ENCODE data around the gene PSAPL1.
"Not testable (repeated sequence)": the region's sequence is repeated elsewhere in the genome, so short reads cannot be mapped to it uniquely, and the experiment has no call there.

The PSAPL1 gene

GRCh38 chr4:7460566-7460965 lies 25.8 kb upstream of the PSAPL1 start:
- DNase-seq (ENCODE audit: low read depth) = peak; percentile 7
- H3K4me3 ChIP-seq (ENCODE audit: low read length) = no peak overlapping the region
- no peak for TF ChIP-seq CTCF (conservative IDR thresholded peaks at IDR 0.05; ENCODE audit: low read length)

DNA sequence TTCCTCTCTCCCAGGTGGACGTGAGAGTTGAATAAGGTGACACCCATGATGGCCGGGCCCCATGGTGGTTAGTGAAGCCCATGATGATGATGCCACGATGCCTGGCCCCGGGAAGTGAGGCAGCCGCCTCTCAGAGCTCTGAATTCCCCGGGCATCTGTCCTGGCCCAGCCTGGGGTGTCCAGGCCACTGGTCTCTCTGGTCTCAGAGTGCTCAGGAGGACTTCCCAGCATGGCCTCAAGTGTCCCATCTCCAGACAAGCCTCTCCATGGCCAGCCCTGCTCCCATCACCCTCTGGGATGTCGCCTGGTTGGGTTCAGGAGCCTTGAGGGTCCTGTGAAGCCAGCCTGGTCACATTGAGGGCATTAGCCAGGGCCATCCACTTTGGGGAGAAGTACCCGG lies 24.7 kb upstream of the PSAPL1 start:
- no peak for DNase-seq (ENCODE audit: low read depth)
- no peak overlapping the region for H3K4me3 ChIP-seq (ENCODE audit: low read length)
- TF ChIP-seq CTCF (conservative IDR thresholded peaks at IDR 0.05; ENCODE audit: low read length) = no peak

- no peak overlapping the region for H3K4me3 ChIP-seq (ENCODE audit: low read length)
- no peak for DNase-seq (ENCODE audit: low read depth)
- TF ChIP-seq CTCF (conservative IDR thresholded peaks at IDR 0.05; ENCODE audit: low read length) = no peak
These were observed 23.7 kb upstream of the PSAPL1 start for GRCh38 chr4:7458477-7458876.

DNA sequence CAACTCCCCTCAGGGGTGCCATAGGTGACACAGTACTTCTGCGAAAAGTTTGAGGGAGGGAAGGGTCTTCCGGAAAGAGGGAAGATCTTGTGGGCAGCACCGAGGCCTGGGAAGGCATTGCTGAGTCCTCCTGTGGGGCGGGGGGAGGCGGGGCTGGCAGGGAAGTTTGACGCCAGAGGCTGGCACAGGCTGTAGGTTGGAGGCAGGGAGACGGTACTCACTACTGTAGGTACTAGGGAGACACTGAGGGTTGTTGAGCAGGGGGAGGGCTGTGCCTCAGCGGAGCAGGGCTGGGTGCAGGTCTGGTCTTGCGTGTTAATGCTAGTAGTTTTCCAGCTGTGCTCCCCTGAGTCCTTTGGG lies 23.3 kb upstream of the PSAPL1 start:
- no peak for TF ChIP-seq CTCF (conservative IDR thresholded peaks at IDR 0.05; ENCODE audit: low read length)
- no peak for DNase-seq (ENCODE audit: low read depth)

GRCh38 chr4:7457201-7458065 lies 22.7 kb upstream of the PSAPL1 start:
- no peak for TF ChIP-seq CTCF (conservative IDR thresholded peaks at IDR 0.05; ENCODE audit: low read length)
- no peak for DNase-seq (ENCODE audit: low read depth)

More for the DNA sequence above, 23.3 kb upstream of the PSAPL1 start:
- H3K4me3 ChIP-seq (ENCODE audit: low read length) = no peak overlapping the region

DNA sequence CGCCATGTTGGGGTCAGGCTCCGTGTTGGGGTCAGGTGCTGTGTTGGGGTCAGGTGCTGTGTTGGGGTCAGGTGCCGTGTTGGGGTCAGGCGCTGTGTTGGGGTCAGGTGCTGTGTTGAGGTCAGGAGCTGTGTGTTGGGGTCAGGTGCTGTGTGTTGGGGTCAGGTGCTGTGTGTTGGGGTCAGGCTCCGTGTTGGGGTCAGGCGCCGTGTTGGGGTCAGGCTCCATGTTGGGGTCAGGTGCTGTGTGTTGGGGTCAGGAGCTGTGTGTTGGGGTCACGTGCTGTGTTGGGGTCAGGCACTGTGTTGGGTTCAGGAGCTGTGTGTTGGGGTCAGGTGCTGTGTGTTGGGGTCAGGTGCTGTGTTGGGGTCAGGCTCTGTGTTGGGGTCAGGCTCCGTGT lies 18.1 kb upstream of the PSAPL1 start:
- not testable (repeated sequence) for H3K4me3 ChIP-seq (ENCODE audit: low read length); DNase-seq (ENCODE audit: low read depth)

More at GRCh38 chr4:7457201-7458065, 22.7 kb upstream of the PSAPL1 start:
- no peak overlapping the region for H3K4me3 ChIP-seq (ENCODE audit: low read length)

GRCh38 chr4:7451800-7452199 lies 17.1 kb upstream of the PSAPL1 start:
- no peak overlapping the region for H3K4me3 ChIP-seq (ENCODE audit: low read length)
- no peak for TF ChIP-seq CTCF (conservative IDR thresholded peaks at IDR 0.05; ENCODE audit: low read length)
- no peak for DNase-seq (ENCODE audit: low read depth)

Data from AG10803 (cell line).